Measurements from ENCODE around the gene KANSL2.

- TF ChIP-seq POLR2AphosphoS5 (IDR thresholded peaks at IDR 0.05; ENCODE audit: borderline replicate concordance, low read depth, low read length) = no peak
- TF ChIP-seq EZH2 (IDR thresholded peaks at IDR 0.05) = no peak
- no peak for TF ChIP-seq FOXP2 (optimal IDR thresholded peaks at IDR 0.05; ENCODE audit: control extremely low read depth, extremely low read length, insufficient read depth)
Measured at GRCh38 chr12:48712209-48712608, 30.2 kb upstream of the KANSL2 start.

Measured in SK-N-MC (cell line).